GM12864 (cell line): ENCODE data around the gene ERFL.
A peak's percentile ranks its signal among the peaks of the same experiment; 100 is the strongest.
"Not testable (repeated sequence)": the region's sequence is repeated elsewhere in the genome, so short reads cannot be mapped to it uniquely, and the experiment has no call there.

Experiments
- DNase-seq: peaks from one replicate; pipeline ENCODE4 v3.0.0-alpha.2; 2011; ENCODE audit warnings: low read depth
- H3K4me3 ChIP-seq: 2 replicates; pipeline ENCODE4 v1.5.1; 2011; ENCODE audit warnings: mild to moderate bottlenecking, low read depth, low read length, control low read depth
- TF ChIP-seq, protein P1 (sequence below): IDR thresholded peaks from 2 replicates; pipeline ENCODE4 v1.5.1; 2011; ENCODE audit warnings: low read depth, mild to moderate bottlenecking, moderate library complexity, low read length, control low read depth, inconsistent platforms; ENCODE audit errors: missing control alignments

Gene ERFL

DNA sequence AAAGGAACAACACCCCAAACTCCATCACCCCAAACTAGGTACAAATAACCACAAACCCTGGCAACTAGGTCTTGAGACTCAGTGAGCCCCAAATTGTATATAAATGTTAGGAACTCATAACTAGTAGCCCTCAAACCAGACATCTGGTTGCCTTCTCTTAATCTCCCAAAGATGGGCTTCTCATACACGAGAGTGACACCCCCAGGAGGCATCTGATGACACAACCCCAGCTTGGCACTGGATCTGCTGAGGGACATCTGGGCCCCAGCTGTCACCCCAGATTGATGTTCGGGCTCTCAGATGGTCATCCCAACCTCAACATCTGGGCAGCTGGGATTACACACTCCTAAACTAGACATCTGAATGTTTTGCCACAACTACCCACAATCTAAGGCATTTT lies 16.1 kb upstream of the ERFL start:
- DNase-seq: no peak
- TF ChIP-seq, protein P1, sequence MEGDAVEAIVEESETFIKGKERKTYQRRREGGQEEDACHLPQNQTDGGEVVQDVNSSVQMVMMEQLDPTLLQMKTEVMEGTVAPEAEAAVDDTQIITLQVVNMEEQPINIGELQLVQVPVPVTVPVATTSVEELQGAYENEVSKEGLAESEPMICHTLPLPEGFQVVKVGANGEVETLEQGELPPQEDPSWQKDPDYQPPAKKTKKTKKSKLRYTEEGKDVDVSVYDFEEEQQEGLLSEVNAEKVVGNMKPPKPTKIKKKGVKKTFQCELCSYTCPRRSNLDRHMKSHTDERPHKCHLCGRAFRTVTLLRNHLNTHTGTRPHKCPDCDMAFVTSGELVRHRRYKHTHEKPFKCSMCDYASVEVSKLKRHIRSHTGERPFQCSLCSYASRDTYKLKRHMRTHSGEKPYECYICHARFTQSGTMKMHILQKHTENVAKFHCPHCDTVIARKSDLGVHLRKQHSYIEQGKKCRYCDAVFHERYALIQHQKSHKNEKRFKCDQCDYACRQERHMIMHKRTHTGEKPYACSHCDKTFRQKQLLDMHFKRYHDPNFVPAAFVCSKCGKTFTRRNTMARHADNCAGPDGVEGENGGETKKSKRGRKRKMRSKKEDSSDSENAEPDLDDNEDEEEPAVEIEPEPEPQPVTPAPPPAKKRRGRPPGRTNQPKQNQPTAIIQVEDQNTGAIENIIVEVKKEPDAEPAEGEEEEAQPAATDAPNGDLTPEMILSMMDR: no peak
- H3K4me3 ChIP-seq: no peak overlapping the region

DNA sequence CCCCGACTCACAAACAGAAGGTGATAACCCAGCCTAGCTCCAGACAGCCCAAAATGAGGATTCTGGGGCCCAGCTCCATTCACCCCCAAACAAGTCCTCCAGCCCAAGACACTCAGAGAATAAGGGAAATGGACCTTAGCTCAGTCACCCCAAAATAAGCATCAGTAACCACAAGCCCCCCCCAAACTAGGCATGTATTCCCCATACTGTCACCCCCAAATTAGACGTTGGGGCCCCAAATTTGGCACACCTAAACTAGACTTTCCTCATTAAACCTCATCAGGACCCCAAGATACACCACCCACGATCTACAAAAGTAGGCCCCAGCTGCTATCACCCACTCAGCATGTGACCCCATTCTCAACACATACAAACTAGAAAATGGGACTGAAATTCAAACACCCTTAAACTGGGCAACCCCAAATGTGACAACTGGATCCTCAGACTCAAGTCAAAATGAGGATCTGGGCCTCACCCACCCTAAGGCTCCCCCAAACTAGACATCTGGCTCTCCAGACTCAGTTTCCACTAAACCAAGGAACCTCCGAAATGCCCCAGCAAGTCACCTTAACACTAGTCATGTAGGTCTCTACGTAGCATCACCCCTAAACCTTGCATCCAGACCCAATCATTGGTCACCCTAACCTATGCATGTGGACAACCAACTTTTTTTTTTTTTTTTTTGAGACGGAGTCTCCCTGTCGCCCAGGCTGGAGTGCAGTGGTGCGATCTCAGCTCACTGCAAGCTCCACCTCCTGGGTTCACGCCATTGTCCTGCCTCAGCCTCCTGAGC lies 13.4 kb upstream of the ERFL start:
- no peak for DNase-seq
- TF ChIP-seq, protein P1: no peak
- peak overlapping the region; percentile 61 for H3K4me3 ChIP-seq

DNA sequence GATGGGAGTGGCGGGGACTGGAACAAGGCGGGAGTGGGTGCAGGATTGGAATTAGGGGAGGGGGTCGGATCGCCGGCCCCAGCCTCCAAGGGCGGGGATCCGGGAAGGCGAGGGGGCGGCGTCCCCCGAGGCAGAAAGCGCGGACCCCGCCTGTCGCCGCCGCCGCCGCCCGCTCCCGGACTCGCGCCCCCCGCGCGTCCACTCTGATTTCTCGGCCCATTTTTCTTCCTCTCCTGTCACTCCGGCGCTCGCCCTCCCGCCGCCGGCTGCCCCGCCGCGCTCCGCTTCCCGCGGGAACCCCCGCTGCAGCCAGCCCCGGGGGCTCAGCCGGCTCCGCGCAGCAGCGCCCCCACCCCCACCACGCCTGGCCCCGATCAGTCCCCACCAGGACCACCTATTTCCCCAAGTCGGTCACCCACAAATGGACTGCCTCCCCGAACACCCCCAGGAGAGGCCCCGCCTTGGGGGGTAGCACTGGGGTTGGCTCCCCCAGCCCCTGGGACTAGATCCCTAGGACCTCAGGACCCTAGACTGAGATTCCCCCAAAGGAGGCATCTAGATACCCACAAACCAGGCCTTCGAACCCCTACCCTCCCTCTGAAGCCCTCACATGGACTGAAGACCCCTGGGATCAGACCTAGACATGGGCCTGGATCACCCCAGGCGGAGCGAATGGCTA lies 12.6 kb upstream of the ERFL start:
- DNase-seq: no peak
- peak overlapping the region; percentile 61 for H3K4me3 ChIP-seq
- TF ChIP-seq, protein P1: no peak

DNA sequence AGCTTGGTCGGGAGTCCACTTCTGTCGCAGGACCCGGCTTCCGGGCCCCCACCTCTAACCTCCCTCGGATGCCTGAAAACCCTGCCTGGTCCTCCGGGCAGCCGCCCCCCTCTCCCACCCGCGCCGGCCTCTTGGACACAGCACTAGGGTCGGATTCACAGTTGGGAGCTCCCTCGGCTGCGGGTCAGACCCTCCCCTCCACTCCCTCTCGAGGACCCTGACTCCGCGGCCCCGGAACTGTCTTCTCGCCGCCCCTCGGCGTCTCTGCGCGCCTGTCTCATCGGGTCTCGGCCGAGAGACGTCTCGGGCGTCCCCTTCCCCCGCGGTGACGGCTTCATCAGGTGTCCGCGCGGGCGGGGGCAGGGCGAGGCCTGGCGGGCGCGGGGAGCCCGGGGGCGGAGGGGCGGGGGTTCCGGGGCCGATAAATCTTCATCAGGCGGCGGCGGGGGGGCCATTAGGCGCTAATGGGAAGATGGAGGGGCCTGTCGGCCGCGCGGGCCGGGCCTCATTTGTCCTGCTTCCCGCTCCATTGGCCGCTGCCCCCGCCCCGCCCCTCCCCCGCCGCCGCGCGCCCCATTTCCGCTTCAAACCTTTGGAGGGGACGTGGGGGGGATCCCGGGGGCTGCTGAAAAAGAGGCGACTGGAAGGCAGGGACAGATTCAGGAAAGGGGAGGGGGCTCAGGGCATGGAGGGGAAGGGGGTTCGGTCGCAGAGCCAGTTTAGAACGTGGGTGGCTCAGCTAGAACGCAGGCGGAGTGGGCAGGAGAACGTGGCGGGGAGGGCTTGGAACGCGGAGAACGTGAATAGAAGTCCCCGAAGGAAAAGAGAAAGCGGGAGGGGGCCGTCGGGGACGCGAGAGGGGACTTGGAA lies 11.8 kb upstream of the ERFL start:
- DNase-seq: no peak
- peak overlapping the region; percentile 61 for H3K4me3 ChIP-seq
- TF ChIP-seq, protein P1: no peak

DNA sequence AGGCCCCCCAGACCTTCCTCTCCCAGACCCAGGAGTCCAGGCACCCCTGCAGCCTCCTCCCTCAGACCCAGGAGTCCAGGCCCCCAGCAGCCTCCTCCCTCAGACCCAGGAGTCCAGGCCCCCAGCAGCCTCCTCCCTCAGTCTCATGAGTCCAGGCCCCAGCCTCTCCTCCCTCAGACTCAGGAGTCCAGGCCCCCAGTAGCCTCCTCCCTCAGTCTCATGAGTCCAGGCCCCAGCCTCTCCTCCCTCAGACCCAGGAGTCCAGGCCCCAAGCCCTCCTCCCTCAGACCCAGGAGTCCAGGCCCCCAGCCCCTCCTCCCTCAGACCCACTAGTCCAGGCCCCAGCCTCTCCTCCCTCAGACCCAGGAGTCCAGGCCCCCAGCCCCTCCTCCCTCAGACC lies 11.0 kb upstream of the ERFL start:
- not testable (repeated sequence) for DNase-seq, H3K4me3 ChIP-seq

DNA sequence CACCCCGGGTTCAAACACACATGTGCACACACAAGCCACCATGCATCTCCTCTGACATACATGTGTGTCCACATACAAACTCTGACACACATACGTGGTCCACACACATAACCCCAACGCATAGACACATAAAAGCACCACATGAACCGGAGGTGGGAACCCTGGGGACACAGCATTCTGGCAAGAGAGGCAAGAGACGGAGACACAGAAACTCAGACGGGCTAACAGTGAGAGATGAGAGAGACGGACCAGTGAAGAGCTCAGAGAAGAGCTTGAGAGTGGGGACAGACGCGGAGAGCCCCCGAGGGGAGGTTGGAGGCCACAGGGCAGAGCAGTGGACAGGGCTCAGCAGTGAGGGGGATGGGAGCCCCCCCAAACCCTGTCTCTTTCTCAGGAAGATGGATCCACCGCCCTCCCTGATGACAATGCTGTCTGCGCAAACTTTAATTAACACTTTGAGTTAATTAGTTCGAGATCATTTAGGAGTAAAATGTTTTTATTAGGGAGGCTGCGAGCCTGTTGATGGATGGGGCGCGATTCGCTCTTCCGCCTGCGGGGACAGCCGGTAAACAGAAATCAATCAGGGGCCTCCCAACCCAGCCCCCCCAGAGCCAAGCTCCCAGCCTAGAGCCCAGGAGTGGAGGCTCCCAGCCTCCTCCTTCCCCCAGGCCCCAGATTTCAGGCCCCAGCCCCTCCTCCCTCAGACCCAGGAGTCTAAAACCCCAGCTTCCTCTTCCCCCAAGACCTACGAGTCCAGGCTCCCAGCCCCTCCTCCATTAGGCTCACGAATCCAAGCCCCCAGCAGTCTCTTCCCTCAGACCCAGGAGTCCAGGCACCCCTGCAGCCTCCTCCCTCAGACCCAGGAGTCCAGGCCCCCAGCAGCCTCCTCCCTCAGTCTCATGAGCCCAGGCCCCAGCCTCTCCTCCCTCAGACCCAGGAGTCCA lies 9.5 kb upstream of the ERFL start:
- no peak overlapping the region for H3K4me3 ChIP-seq
- TF ChIP-seq, protein P1: no peak
- DNase-seq: no peak
